Activated T-helper 9 cell treated with anti-CD3 and anti-CD28 coated beads, Interleukin-2, amount 50 U/mL, for 16 hours (primary cell): ENCODE data around the gene HMCN2.

ENCODE experiments used
- DNase-seq: peaks from one replicate; pipeline ENCODE4 v3.0.0-alpha.2; 2020; ENCODE audit warnings: low read depth

HMCN2 gene

DNA sequence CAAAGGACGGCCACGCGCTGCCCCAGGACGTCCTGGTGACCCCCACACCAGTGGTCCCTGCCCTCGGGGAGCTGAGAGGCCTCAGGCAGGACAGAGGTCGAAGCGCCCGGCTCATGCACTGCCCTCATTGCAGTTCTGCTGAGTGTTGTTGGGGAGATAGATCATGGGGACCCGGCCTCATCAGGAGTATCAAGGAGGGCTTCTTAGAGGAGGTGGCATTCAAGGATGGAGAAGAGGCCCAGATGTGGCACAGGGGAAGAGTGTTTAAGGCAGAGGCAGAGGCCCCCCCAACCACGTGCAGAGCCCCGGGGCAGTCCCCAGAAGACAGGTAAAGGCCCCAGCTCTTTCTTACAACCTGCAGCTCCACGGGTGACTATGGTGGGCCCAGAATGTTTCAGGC is 205.4 kb downstream of the HMCN2 start:
- no peak for DNase-seq

DNA sequence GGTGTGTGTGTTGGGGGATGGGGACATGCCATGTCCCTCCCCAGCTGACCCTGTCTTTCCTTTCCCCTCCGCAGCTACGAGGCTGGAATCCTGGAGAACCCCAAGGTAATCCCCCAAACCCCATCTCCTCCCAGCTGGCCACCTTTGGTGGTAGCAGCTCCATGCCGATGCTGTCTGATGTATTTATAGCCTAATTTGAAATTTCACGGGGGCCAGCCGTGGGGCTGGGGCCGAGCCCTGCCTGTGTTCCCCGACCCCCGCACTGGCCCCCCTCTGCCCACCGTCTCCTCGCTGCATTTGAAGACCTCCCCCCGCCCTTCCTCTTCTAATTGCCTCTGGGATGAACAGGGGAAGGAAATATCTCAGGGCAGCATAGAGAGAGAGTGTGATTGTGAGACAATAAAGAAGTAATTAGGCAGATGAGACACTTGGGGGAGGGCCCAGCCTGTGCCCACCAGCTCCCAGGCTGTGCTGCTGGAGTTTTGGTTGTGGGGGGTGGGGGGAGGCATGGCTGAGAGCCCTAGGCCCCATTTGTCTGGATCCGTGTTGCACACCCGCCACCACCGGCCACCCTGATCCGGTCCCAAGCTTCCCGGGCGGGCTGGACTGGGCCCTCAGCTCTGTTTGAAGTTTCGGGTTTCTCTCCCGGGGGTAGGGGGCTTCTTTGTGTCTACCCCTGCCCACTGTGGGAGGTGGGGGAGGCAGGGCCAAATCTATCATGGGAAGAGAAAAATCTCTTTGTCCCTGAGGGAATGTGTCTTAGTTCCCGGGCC is 206.0 kb downstream of the HMCN2 start:
- no peak for DNase-seq

DNA sequence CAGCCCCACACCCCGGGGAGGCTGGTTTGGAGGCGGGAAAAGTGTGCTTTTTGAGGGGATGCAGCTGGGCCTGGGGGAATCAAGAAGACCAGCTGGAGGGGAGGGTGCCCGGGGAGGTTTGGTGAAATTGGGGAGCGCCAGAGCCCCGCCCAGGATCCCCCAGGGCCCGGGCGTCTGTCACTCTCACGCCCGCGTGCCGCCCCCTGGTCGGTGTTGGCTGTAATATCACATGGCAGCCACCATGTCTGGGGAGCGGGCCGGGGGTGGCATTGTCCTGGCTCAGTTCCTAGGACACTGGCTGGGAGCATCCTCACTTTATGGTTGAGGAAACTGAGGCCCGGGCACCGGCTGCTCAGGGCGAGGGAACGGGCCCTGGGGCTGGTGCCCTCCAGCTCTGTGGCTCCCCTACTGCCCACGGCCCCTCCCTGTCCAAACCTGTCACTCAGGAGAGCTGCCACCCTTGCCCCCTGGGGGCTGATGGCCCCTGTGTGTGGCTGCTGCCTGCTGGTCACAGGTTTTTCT is 206.7 kb downstream of the HMCN2 start:
- no peak for DNase-seq

GRCh38 chr9:130473009-130473408 is 207.4 kb downstream of the HMCN2 start:
- no peak for DNase-seq

- no peak for DNase-seq
Observed at GRCh38 chr9:130473566-130473965, 208.0 kb downstream of the HMCN2 start.

GRCh38 chr9:130474106-130474505 is 208.5 kb downstream of the HMCN2 start:
- DNase-seq = no peak

- DNase-seq = no peak
Observed at GRCh38 chr9:130476151-130476730, 210.7 kb downstream of the HMCN2 start.

GRCh38 chr9:130477564-130477963 is 212.0 kb downstream of the HMCN2 start:
- no peak for DNase-seq

- no peak for DNase-seq
Observed at GRCh38 chr9:130478152-130478551, 212.6 kb downstream of the HMCN2 start.

GRCh38 chr9:130478736-130479575 is 213.4 kb downstream of the HMCN2 start:
- DNase-seq = no peak

- no peak for DNase-seq
Observed at GRCh38 chr9:130479587-130479986, 214.0 kb downstream of the HMCN2 start.

DNA sequence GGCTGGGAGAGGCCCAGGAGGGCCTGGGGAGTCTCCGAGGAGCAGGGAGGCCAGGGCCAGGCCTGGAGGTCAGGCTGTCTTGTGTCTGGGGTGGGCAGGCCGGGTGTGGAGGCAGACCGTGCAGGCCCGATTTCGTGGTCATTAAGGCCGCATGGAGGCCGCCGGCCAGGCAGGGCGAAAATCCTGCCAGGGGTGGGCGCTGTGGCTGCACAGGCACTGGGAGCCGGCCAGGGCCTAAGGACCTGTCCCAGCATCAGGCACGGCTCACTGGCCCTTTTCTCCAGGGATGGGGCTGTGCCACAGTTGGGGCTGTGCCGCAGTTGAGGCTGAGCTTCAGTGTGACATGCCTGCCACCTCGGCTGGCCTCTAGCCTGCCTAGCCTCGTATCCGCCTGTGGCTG is 215.1 kb downstream of the HMCN2 start:
- no peak for DNase-seq

GRCh38 chr9:130482463-130482862 is 216.9 kb downstream of the HMCN2 start:
- no peak for DNase-seq

- DNase-seq = no peak
Observed at GRCh38 chr9:130483371-130483971, 217.9 kb downstream of the HMCN2 start.
